HepG2 (cell line): ENCODE data around the gene PDE4D. TPM values are rescaled to one million over a fixed set of nuclear protein-coding genes. Genes with fewer than 3 reads are reported as not detected.

ENCODE experiments used
- KLF6 ChIP-seq: IDR thresholded peaks from 2 replicates; pipeline ENCODE4 v1.8.0; 2016; ENCODE audit warnings: missing biosample characterization, missing genetic modification reagents
- MTF2 ChIP-seq: sonication (generic); formaldehyde crosslinking; IDR thresholded peaks from 2 replicates; pipeline ENCODE4 v1.5.0; 2020; ENCODE audit warnings: missing genetic modification reagents, borderline replicate concordance
- ZFP41 ChIP-seq: sonication (generic); formaldehyde crosslinking; IDR thresholded peaks from 2 replicates; pipeline ENCODE4 v1.4.0; 2020; ENCODE audit warnings: mild to moderate bottlenecking, missing genetic modification reagents, borderline replicate concordance
- ZMYM2 ChIP-seq: sonication (generic); formaldehyde crosslinking; IDR thresholded peaks from 2 replicates; pipeline ENCODE4 v1.8.0; 2022; ENCODE audit warnings: mild to moderate bottlenecking, missing genetic modification reagents
- ZNF274 ChIP-seq: sonication (generic); formaldehyde crosslinking; IDR thresholded peaks from 2 replicates; pipeline ENCODE4 v1.5.1; 2020; ENCODE audit warnings: mild to moderate bottlenecking, missing genetic modification reagents
- ZNF30 ChIP-seq: sonication (generic); formaldehyde crosslinking; IDR thresholded peaks from 2 replicates; pipeline ENCODE4 v1.5.0; 2020; ENCODE audit warnings: mild to moderate bottlenecking, missing genetic modification reagents
- ZNF510 ChIP-seq: sonication (generic); formaldehyde crosslinking; IDR thresholded peaks from 2 replicates; pipeline ENCODE4 v1.4.0; 2020; ENCODE audit warnings: low read depth, mild to moderate bottlenecking, missing genetic modification reagents
- polyA plus RNA-seq, 8 experiments: library from polyadenylated mRNA; depleted of rRNA in 3 of 8; stranded (reverse) in 7 of 8; unstranded in 1 of 8; fragments of >200 nt; fragmentation: Illumina TruSeq in 4 of 8; extraction: Trizol in 4 of 8; gene quantifications; 2 replicates each; pipeline versions ENCODE4 v1.2.1 to v1.2.3, GENCODE V29; 2011 to 2016; ENCODE audit warnings: low read depth in 4 of 8, missing spikeins in 1 of 8, mixed read lengths in 1 of 8; ENCODE audit not compliant: insufficient read depth in 1 of 8
- total RNA-seq, 5 experiments: library from RNA; depleted of rRNA; stranded (reverse); fragments of >200 nt; fragmentation: Illumina TruSeq; extraction: Trizol; gene quantifications; 2 replicates each; pipeline ENCODE4 v1.2.3, GENCODE V29; 2016; ENCODE audit warnings: low read depth in 1 of 5
- TF ChIP-seq, protein P1 (sequence below), 2 experiments: sonication (generic) in 1 of 2; formaldehyde crosslinking in 1 of 2; IDR thresholded peaks; 2 replicates each; pipeline versions ENCODE4 v1.6.1 to v1.9.0; 2014 to 2022; ENCODE audit warnings: antibody characterized with exemption in 1 of 2, borderline replicate concordance in 1 of 2, inconsistent platforms in 1 of 2, low read depth in 1 of 2, missing genetic modification reagents in 1 of 2
- TF ChIP-seq, protein P2 (sequence below): sonication (generic); formaldehyde crosslinking; IDR thresholded peaks from 2 replicates; pipeline ENCODE4 v1.4.0; 2020; ENCODE audit warnings: missing genetic modification reagents
- TF ChIP-seq, protein P3 (sequence below): sonication (generic); formaldehyde crosslinking; IDR thresholded peaks from 2 replicates; pipeline ENCODE4 v1.5.0; 2020; ENCODE audit warnings: missing genetic modification reagents
- TF ChIP-seq, protein P4 (sequence below): sonication (generic); formaldehyde crosslinking; IDR thresholded peaks from 2 replicates; pipeline ENCODE4 v1.4.0; 2020; ENCODE audit warnings: mild to moderate bottlenecking, missing genetic modification reagents

PDE4D gene
- total and polyA plus RNA-seq, 2 of the 13 experiments (the other 11 are each of a cell fraction or from before 2014, with no cell fraction given): 7.0 to 12.2 TPM

DNA sequence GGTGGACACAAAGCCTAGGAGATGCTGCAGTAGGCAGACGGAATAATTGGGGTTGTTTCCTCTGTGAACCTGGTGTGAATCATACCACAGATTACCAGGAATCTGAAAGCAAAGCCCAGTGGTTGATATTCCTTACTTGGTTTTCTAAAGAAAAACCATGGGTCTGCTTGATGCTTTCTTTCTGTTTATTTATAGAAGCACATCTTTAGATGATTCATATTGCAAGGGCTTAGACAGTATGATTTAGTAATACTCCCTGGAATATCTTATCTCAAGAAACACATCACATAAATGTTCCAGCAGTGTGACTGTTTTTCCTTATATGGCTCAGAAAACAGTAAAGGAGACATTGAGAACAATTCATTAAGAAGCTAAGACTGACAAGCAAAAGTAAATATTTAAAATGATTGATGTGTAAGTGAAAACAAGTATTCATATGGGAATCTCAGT, 687.4 kb downstream of the PDE4D start (continued):
- TF ChIP-seq, protein P1, sequence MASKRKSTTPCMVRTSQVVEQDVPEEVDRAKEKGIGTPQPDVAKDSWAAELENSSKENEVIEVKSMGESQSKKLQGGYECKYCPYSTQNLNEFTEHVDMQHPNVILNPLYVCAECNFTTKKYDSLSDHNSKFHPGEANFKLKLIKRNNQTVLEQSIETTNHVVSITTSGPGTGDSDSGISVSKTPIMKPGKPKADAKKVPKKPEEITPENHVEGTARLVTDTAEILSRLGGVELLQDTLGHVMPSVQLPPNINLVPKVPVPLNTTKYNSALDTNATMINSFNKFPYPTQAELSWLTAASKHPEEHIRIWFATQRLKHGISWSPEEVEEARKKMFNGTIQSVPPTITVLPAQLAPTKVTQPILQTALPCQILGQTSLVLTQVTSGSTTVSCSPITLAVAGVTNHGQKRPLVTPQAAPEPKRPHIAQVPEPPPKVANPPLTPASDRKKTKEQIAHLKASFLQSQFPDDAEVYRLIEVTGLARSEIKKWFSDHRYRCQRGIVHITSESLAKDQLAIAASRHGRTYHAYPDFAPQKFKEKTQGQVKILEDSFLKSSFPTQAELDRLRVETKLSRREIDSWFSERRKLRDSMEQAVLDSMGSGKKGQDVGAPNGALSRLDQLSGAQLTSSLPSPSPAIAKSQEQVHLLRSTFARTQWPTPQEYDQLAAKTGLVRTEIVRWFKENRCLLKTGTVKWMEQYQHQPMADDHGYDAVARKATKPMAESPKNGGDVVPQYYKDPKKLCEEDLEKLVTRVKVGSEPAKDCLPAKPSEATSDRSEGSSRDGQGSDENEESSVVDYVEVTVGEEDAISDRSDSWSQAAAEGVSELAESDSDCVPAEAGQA (IDR thresholded peaks at IDR 0.05; ENCODE audit: low read depth): no peak
- TF ChIP-seq, protein P1 (CRISPR knock-in tag; IDR thresholded peaks at IDR 0.05; ENCODE audit: borderline replicate concordance): no peak
- no peak for TF ChIP-seq ZFP41 (CRISPR knock-in tag)
- TF ChIP-seq, protein P2, sequence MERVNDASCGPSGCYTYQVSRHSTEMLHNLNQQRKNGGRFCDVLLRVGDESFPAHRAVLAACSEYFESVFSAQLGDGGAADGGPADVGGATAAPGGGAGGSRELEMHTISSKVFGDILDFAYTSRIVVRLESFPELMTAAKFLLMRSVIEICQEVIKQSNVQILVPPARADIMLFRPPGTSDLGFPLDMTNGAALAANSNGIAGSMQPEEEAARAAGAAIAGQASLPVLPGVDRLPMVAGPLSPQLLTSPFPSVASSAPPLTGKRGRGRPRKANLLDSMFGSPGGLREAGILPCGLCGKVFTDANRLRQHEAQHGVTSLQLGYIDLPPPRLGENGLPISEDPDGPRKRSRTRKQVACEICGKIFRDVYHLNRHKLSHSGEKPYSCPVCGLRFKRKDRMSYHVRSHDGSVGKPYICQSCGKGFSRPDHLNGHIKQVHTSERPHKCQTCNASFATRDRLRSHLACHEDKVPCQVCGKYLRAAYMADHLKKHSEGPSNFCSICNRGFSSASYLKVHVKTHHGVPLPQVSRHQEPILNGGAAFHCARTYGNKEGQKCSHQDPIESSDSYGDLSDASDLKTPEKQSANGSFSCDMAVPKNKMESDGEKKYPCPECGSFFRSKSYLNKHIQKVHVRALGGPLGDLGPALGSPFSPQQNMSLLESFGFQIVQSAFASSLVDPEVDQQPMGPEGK: no peak
- no peak for TF ChIP-seq KLF6 (CRISPR knock-in tag)
- TF ChIP-seq ZMYM2: no peak
- TF ChIP-seq ZNF30 (CRISPR knock-in tag): no peak
- TF ChIP-seq, protein P3, sequence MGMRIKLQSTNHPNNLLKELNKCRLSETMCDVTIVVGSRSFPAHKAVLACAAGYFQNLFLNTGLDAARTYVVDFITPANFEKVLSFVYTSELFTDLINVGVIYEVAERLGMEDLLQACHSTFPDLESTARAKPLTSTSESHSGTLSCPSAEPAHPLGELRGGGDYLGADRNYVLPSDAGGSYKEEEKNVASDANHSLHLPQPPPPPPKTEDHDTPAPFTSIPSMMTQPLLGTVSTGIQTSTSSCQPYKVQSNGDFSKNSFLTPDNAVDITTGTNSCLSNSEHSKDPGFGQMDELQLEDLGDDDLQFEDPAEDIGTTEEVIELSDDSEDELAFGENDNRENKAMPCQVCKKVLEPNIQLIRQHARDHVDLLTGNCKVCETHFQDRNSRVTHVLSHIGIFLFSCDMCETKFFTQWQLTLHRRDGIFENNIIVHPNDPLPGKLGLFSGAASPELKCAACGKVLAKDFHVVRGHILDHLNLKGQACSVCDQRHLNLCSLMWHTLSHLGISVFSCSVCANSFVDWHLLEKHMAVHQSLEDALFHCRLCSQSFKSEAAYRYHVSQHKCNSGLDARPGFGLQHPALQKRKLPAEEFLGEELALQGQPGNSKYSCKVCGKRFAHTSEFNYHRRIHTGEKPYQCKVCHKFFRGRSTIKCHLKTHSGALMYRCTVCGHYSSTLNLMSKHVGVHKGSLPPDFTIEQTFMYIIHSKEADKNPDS: no peak
- TF ChIP-seq, protein P4, sequence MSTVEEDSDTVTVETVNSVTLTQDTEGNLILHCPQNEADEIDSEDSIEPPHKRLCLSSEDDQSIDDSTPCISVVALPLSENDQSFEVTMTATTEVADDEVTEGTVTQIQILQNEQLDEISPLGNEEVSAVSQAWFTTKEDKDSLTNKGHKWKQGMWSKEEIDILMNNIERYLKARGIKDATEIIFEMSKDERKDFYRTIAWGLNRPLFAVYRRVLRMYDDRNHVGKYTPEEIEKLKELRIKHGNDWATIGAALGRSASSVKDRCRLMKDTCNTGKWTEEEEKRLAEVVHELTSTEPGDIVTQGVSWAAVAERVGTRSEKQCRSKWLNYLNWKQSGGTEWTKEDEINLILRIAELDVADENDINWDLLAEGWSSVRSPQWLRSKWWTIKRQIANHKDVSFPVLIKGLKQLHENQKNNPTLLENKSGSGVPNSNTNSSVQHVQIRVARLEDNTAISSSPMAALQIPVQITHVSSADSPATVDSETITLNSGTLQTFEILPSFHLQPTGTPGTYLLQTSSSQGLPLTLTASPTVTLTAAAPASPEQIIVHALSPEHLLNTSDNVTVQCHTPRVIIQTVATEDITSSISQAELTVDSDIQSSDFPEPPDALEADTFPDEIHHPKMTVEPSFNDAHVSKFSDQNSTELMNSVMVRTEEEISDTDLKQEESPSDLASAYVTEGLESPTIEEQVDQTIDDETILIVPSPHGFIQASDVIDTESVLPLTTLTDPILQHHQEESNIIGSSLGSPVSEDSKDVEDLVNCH (CRISPR knock-in tag): no peak
- no peak for TF ChIP-seq ZNF274 (CRISPR knock-in tag)
- no peak for TF ChIP-seq ZNF510 (CRISPR knock-in tag)
- no peak for TF ChIP-seq MTF2 (CRISPR knock-in tag)
